Stimulated activated naive CD8-positive, alpha-beta T cell treated with anti-CD3 and anti-CD28 coated beads, Interleukin-15, amount 100 ng/mL, for 72 hours (primary cell): ENCODE data around the gene S100A16.
A peak's percentile ranks its signal among the peaks of the same experiment; 100 is the strongest.
"Not testable (repeated sequence)": the region's sequence is repeated elsewhere in the genome, so short reads cannot be mapped to it uniquely, and the experiment has no call there.

Experiments
- ATAC-seq: fragments of 150-1000 bp; cut with Tn5 transposase; 2 replicates; pipeline ENCODE4 v1.10.0; 2021; ENCODE audit warnings: mild to moderate bottlenecking, moderate library complexity
- DNase-seq, 2 donors: peaks; one replicate each; pipeline ENCODE4 v3.0.0; 2021 to 2022
- H3K27ac Mint-ChIP-seq, 2 donors: one replicate each; pipeline ENCODE4 v1.8.0; 2022; ENCODE audit warnings: mild to moderate bottlenecking in 2 of 2, mixed read lengths in 2 of 2, moderate library complexity in 2 of 2
- H3K27me3 Mint-ChIP-seq: one replicate; pipeline ENCODE4 v1.8.0; 2022; ENCODE audit warnings: mixed read lengths
- H3K4me1 Mint-ChIP-seq: one replicate; pipeline ENCODE4 v1.8.0; 2022; ENCODE audit warnings: mild to moderate bottlenecking, mixed read lengths
- H3K4me3 Mint-ChIP-seq, 2 donors: one replicate each; pipeline ENCODE4 v1.8.0; 2022; ENCODE audit warnings: mild to moderate bottlenecking in 2 of 2, mixed read lengths in 2 of 2, moderate library complexity in 1 of 2
- H3K9me3 Mint-ChIP-seq, 2 donors: one replicate each; pipeline ENCODE4 v1.8.0; 2022; ENCODE audit warnings: mixed read lengths in 2 of 2

Gene S100A16

GRCh38 chr1:153643816-153644215 is 30.9 kb upstream of the S100A16 start:
- no peaks in the 10 kb centered on the region for H3K27me3 Mint-ChIP-seq
- H3K27ac Mint-ChIP-seq = peak overlapping the region in 1 of 2 donors; percentile 16
- no peak overlapping the region for H3K4me3 Mint-ChIP-seq
- H3K9me3 Mint-ChIP-seq = no peaks in the 10 kb centered on the region
- ATAC-seq (no peak), DNase-seq (no peak)
- H3K4me1 Mint-ChIP-seq = peaks cover 67% of the 10 kb centered on the region

GRCh38 chr1:153643100-153643499 is 30.2 kb upstream of the S100A16 start:
- Mint-ChIP-seq H3K9me3 (no peaks in the 10 kb centered on the region), H3K27ac (peak overlapping the region in 1 of 2 donors; percentile 74), H3K4me3 (no peak overlapping the region), H3K4me1 (peaks cover 61% of the 10 kb centered on the region), H3K27me3 (no peaks in the 10 kb centered on the region)
- ATAC-seq (no peak), DNase-seq (no peak)

- no peaks in the 10 kb centered on the region for H3K27me3 Mint-ChIP-seq
- no peak for ATAC-seq
- peak overlapping the region in 1 of 2 donors; percentile 71 for H3K27ac Mint-ChIP-seq
- H3K9me3 Mint-ChIP-seq = no peaks in the 10 kb centered on the region
- H3K4me3 Mint-ChIP-seq = no peak overlapping the region
- DNase-seq = no peak
- H3K4me1 Mint-ChIP-seq = peaks cover 61% of the 10 kb centered on the region
These were observed 29.2 kb upstream of the S100A16 start for GRCh38 chr1:153642161-153642560.

GRCh38 chr1:153640861-153641260 is 27.9 kb upstream of the S100A16 start:
- H3K4me1 Mint-ChIP-seq = peaks cover 60% of the 10 kb centered on the region
- no peak for DNase-seq
- H3K4me3 Mint-ChIP-seq = no peak overlapping the region
- no peak for ATAC-seq
- no peaks in the 10 kb centered on the region for H3K27me3 Mint-ChIP-seq
- H3K9me3 Mint-ChIP-seq = no peaks in the 10 kb centered on the region
- peak overlapping the region in 1 of 2 donors; percentile 15 for H3K27ac Mint-ChIP-seq

- H3K27me3 Mint-ChIP-seq, ATAC-seq, DNase-seq, H3K9me3 Mint-ChIP-seq, H3K4me3 Mint-ChIP-seq: not testable (repeated sequence)
- Mint-ChIP-seq H3K4me1 (peaks cover 59% of the 10 kb centered on the region), H3K27ac (peak overlapping the region in 1 of 2 donors; percentile 5)
These were observed 27.3 kb upstream of the S100A16 start for GRCh38 chr1:153640213-153640612.

- H3K9me3 Mint-ChIP-seq = no peaks in the 10 kb centered on the region
- H3K4me3 Mint-ChIP-seq = no peak overlapping the region
- peaks cover 51% of the 10 kb centered on the region for H3K4me1 Mint-ChIP-seq
- DNase-seq = no peak
- no peaks in the 10 kb centered on the region for H3K27me3 Mint-ChIP-seq
- ATAC-seq = no peak
- H3K27ac Mint-ChIP-seq = no peak overlapping the region
These were observed 26.3 kb upstream of the S100A16 start for GRCh38 chr1:153639280-153639679.

- H3K27me3 Mint-ChIP-seq = no peaks in the 10 kb centered on the region
- ATAC-seq (no peak), DNase-seq (no peak)
- H3K4me3 Mint-ChIP-seq = no peak overlapping the region
- no peaks in the 10 kb centered on the region for H3K9me3 Mint-ChIP-seq
- peak overlapping the region; percentile 50 to 93 for H3K27ac Mint-ChIP-seq
- peaks cover 46% of the 10 kb centered on the region for H3K4me1 Mint-ChIP-seq
These were observed 25.3 kb upstream of the S100A16 start for GRCh38 chr1:153638261-153638660.

GRCh38 chr1:153636312-153636711 is 23.4 kb upstream of the S100A16 start:
- Mint-ChIP-seq H3K27me3 (no peaks in the 10 kb centered on the region), H3K9me3 (no peaks in the 10 kb centered on the region), H3K27ac (no peak overlapping the region), H3K4me1 (peaks cover 51% of the 10 kb centered on the region), H3K4me3 (peak overlapping the region; percentile 90 to 91)
- ATAC-seq = no peak
- DNase-seq = no peak

- Mint-ChIP-seq H3K27me3 (no peaks in the 10 kb centered on the region), H3K4me1 (peaks cover 51% of the 10 kb centered on the region), H3K9me3 (no peaks in the 10 kb centered on the region), H3K27ac (peak overlapping the region; percentile 19 to 84), H3K4me3 (peak overlapping the region; percentile 90 to 91)
- ATAC-seq = no peak
- DNase-seq = no peak
These were observed 22.9 kb upstream of the S100A16 start for GRCh38 chr1:153635872-153636271.

GRCh38 chr1:153633754-153634665 is 21.1 kb upstream of the S100A16 start, which contains the start of gene CHTOP:
Gene CHTOP, plus strand, starts transcription at chr1:153634066. Its CDS starts 2,523 bp downstream, at chr1:153636589.
- ATAC-seq (peak; percentile 94), DNase-seq (peak; percentile 98)
- H3K4me3 Mint-ChIP-seq = peak within 1 kb of the TSS; percentile 90 to 91
- H3K27me3 Mint-ChIP-seq = no peaks in the 10 kb centered on the region
- peak within 1 kb of the TSS; percentile 99 to 100 for H3K27ac Mint-ChIP-seq
- H3K9me3 Mint-ChIP-seq = no peaks in the 10 kb centered on the region
- peaks cover 54% of the 10 kb centered on the region for H3K4me1 Mint-ChIP-seq

GRCh38 chr1:153633161-153633753 is 20.3 kb upstream of the S100A16 start:
- H3K27me3 Mint-ChIP-seq = no peaks in the 10 kb centered on the region
- H3K9me3 Mint-ChIP-seq = no peaks in the 10 kb centered on the region
- DNase-seq (no peak), ATAC-seq (no peak)
- peaks cover 54% of the 10 kb centered on the region for H3K4me1 Mint-ChIP-seq
- peak overlapping the region; percentile 99 to 100 for H3K27ac Mint-ChIP-seq
- H3K4me3 Mint-ChIP-seq = peak overlapping the region; percentile 90 to 91

GRCh38 chr1:153631047-153632022 is 18.4 kb upstream of the S100A16 start:
- DNase-seq = no peak
- peaks cover 50% of the 10 kb centered on the region for H3K4me1 Mint-ChIP-seq
- no peaks in the 10 kb centered on the region for H3K9me3 Mint-ChIP-seq
- peak overlapping the region in 1 of 2 donors; percentile 13 for H3K27ac Mint-ChIP-seq
- peaks cover 13% of the 10 kb centered on the region for H3K27me3 Mint-ChIP-seq
- ATAC-seq = no peak
- H3K4me3 Mint-ChIP-seq = no peak overlapping the region

GRCh38 chr1:153630384-153630783 is 17.4 kb upstream of the S100A16 start:
- no peak overlapping the region for H3K27ac Mint-ChIP-seq
- peaks cover 41% of the 10 kb centered on the region for H3K4me1 Mint-ChIP-seq
- no peaks in the 10 kb centered on the region for H3K9me3 Mint-ChIP-seq
- ATAC-seq = no peak
- H3K27me3 Mint-ChIP-seq = peaks cover 17% of the 10 kb centered on the region
- no peak for DNase-seq
- H3K4me3 Mint-ChIP-seq = no peak overlapping the region

- H3K9me3 Mint-ChIP-seq = no peaks in the 10 kb centered on the region
- peaks cover 40% of the 10 kb centered on the region for H3K4me1 Mint-ChIP-seq
- H3K27ac Mint-ChIP-seq = no peak overlapping the region
- ATAC-seq = no peak
- no peak for DNase-seq
- H3K27me3 Mint-ChIP-seq = peaks cover 17% of the 10 kb centered on the region
- H3K4me3 Mint-ChIP-seq = no peak overlapping the region
These were observed 17.0 kb upstream of the S100A16 start for GRCh38 chr1:153629971-153630370.

GRCh38 chr1:153629343-153629665 is 16.4 kb upstream of the S100A16 start:
- no peak for DNase-seq

More at GRCh38 chr1:153629343-153629665, 16.4 kb upstream of the S100A16 start:
- no peak overlapping the region for H3K27ac Mint-ChIP-seq
- peaks cover 40% of the 10 kb centered on the region for H3K4me1 Mint-ChIP-seq
- H3K9me3 Mint-ChIP-seq = no peaks in the 10 kb centered on the region
- H3K27me3 Mint-ChIP-seq = peaks cover 17% of the 10 kb centered on the region
- no peak overlapping the region for H3K4me3 Mint-ChIP-seq
- ATAC-seq = no peak
